K562 (cell line): Measurements from ENCODE around the gene FBXO28. TPM values are rescaled to one million over a fixed set of nuclear protein-coding genes. Genes with fewer than 3 reads are reported as not detected.
A peak's percentile ranks its signal among the peaks of the same experiment; 100 is the strongest.

Experiments
- ATAC-seq: fragments of 200-7000 bp; cut with Tn5 transposase; 3 replicates; pipeline ENCODE4 v1.9.1; 2020; ENCODE audit warnings: moderate library complexity
- BruUV-seq: library from RNA; stranded (reverse); fragments of 400-500 nt; replicated peaks from 2 replicates; lab custom pipeline; 2021; lab: Mats Ljungman, UMichigan
- CTCF ChIA-PET: fragments of 300-600 bp; formaldehyde crosslinking; extraction: SDS; loops from one replicate; lab custom pipeline; 2021; ENCODE audit warnings: low intra/inter-chr PET ratio; lab: Yijun Ruan, JAX
- POLR2A ChIA-PET: fragments of 300-600, 350-650 bp; sonication (Branson Sonifier 250); formaldehyde crosslinking; extraction: SDS; loops from one replicate; lab custom pipeline; 2021; ENCODE audit warnings: antibody characterized with exemption, inconsistent platforms; lab: Yijun Ruan, JAX
- DNase-seq, 4 experiments: peaks; one replicate each; pipeline versions ENCODE4 v3.0.0 to v3.0.0-alpha.2; 2011 to 2018; ENCODE audit warnings: low spot score in 3 of 4, mixed read lengths in 3 of 4; ENCODE audit errors: extremely low read depth in 1 of 4
- FAIRE-seq: peaks from 2 replicates; lab custom pipeline; 2011; peaks lifted over from hg19 to GRCh38; lab: Jason Lieb, UNC
- H2AFZ ChIP-seq: 2 replicates; pipeline ENCODE4 v1.6.0; 2011; ENCODE audit warnings: low read depth, low read length, control low read depth, inconsistent platforms
- H3K27ac ChIP-seq: fragments of 200-600 bp; 3 replicates; pipeline ENCODE4 v1.8.0; 2011; ENCODE audit warnings: low read depth, mild to moderate bottlenecking, control low read depth, inconsistent platforms, low read length, moderate library complexity, mixed read lengths; ENCODE audit errors: extremely low read depth
- H3K27me3 ChIP-seq, 2 experiments: fragments of 300-600 bp in 1 of 2; 2 replicates in 1 of 2; 3 replicates in 1 of 2; pipeline versions ENCODE4 v1.6.0 to v1.8.0; 2011; ENCODE audit warnings: inconsistent platforms in 2 of 2, low read length in 2 of 2, mild to moderate bottlenecking in 1 of 2, mixed read lengths in 1 of 2, moderate library complexity in 1 of 2; ENCODE audit not compliant: control insufficient read depth in 2 of 2, insufficient read depth in 2 of 2
- H3K36me3 ChIP-seq: fragments of 300-600 bp; 3 replicates; pipeline ENCODE4 v1.8.0; 2011; ENCODE audit warnings: mild to moderate bottlenecking, low read length, inconsistent platforms; ENCODE audit not compliant: control insufficient read depth, insufficient read depth
- H3K4me1 ChIP-seq, 2 experiments: fragments of 200-600 bp in 1 of 2; replicated peaks in 1 of 2; 2 replicates in 1 of 2; 3 replicates in 1 of 2; pipeline versions ENCODE4 v1.5.1 to v1.8.0; 2011; ENCODE audit warnings: inconsistent platforms in 2 of 2, low read length in 2 of 2, mild to moderate bottlenecking in 1 of 2, mixed read lengths in 1 of 2, moderate library complexity in 1 of 2; ENCODE audit not compliant: control insufficient read depth in 2 of 2, insufficient read depth in 2 of 2
- H3K4me2 ChIP-seq: 2 replicates; pipeline ENCODE4 v1.6.1; 2011; ENCODE audit warnings: low read length, control low read depth, inconsistent platforms, mixed read lengths; ENCODE audit not compliant: insufficient read depth
- H3K4me3 ChIP-seq: fragments of 200-600 bp; sonication (generic), shearing (Covaris generic); 2 replicates; pipeline ENCODE4 v1.5.1; 2016; ENCODE audit warnings: control low read depth, inconsistent platforms
- H3K79me2 ChIP-seq: fragments of 200-600 bp; 3 replicates; pipeline ENCODE4 v1.8.0; 2011; ENCODE audit warnings: low read length, inconsistent platforms; ENCODE audit not compliant: control insufficient read depth, insufficient read depth
- H3K9ac ChIP-seq, 2 experiments: 2 replicates each; pipeline versions ENCODE4 v1.6.0 to v1.6.1; 2011; ENCODE audit warnings: low read depth in 2 of 2, low read length in 2 of 2, control low read depth in 1 of 2, inconsistent platforms in 1 of 2, mild to moderate bottlenecking in 1 of 2, mixed read lengths in 1 of 2; ENCODE audit not compliant: insufficient read depth in 1 of 2
- H3K9me1 ChIP-seq: one replicate; pipeline ENCODE4 v1.6.0; 2011; ENCODE audit warnings: inconsistent platforms, mild to moderate bottlenecking, low read length, moderate library complexity; ENCODE audit not compliant: control insufficient read depth, insufficient read depth
- H3K9me3 ChIP-seq: replicated peaks from 2 replicates; pipeline ENCODE4 v1.5.1; 2011; ENCODE audit warnings: low read depth, low read length, inconsistent platforms; ENCODE audit not compliant: control insufficient read depth, insufficient read depth
- H4K20me1 ChIP-seq: replicated peaks from 2 replicates; pipeline ENCODE4 v1.6.1; 2011; ENCODE audit warnings: low read length, inconsistent platforms, mixed read lengths; ENCODE audit not compliant: control insufficient read depth, insufficient read depth
- BACH1 ChIP-seq: fragments of 200-800 bp; sonication (Bioruptor generic); IDR thresholded peaks from 2 replicates; pipeline ENCODE4 v1.6.1; 2016; ENCODE audit warnings: missing genetic modification characterization, missing compliant biosample characterization
- HNRNPUL1 ChIP-seq: fragments of 200-400 bp; formaldehyde crosslinking; IDR thresholded peaks from 2 replicates; pipeline ENCODE4 v1.6.1; 2017; ENCODE audit warnings: low read length
- SRSF9 ChIP-seq: fragments of 200-400 bp; formaldehyde crosslinking; IDR thresholded peaks from 2 replicates; pipeline ENCODE4 v1.6.1; 2017; ENCODE audit warnings: low read depth, low read length, borderline replicate concordance
- TAF15 ChIP-seq: fragments of 200-400 bp; formaldehyde crosslinking; IDR thresholded peaks from 2 replicates; pipeline ENCODE4 v1.6.1; 2017; ENCODE audit warnings: mild to moderate bottlenecking, low read depth, low read length, moderate library complexity
- THRAP3 ChIP-seq: fragments of 450-650 bp; IDR thresholded peaks from 2 replicates; pipeline ENCODE4 v1.6.1; 2016; ENCODE audit warnings: mild to moderate bottlenecking, inconsistent platforms, borderline replicate concordance
- ZNF165 ChIP-seq: fragments of 250-450 bp; sonication (Bioruptor Pico); IDR thresholded peaks from 2 replicates; pipeline ENCODE4 v1.4.0; 2020; ENCODE audit warnings: borderline replicate concordance
- ZNF311 ChIP-seq: fragments of 250-450 bp; sonication (Bioruptor Pico); IDR thresholded peaks from 2 replicates; pipeline ENCODE4 v1.4.0; 2020; ENCODE audit warnings: mild to moderate bottlenecking, moderate library complexity
- ZNF316 ChIP-seq: fragments of 450-650 bp; IDR thresholded peaks from 2 replicates; pipeline ENCODE4 v1.6.1; 2016
- ZNF512 ChIP-seq: IDR thresholded peaks from 2 replicates; pipeline ENCODE4 v1.6.1; 2016; ENCODE audit warnings: missing genetic modification characterization, missing compliant biosample characterization
- ZNF75A ChIP-seq: fragments of 450-650 bp; formaldehyde crosslinking; IDR thresholded peaks from 2 replicates; pipeline ENCODE4 v1.4.0; 2020; ENCODE audit warnings: mild to moderate bottlenecking
- WGBS: fragments of 100-300 bp; shearing (Covaris generic); methylation state at CpG from one replicate; pipeline ENCODE4 v1.1.6; 2016; ENCODE audit warnings: low coverage, mixed read lengths; ENCODE audit not compliant: insufficient coverage; ENCODE audit errors: missing lambda C conversion rate; 5-methylcytosine and 5-hydroxymethylcytosine counted together
- in situ Hi-C: fragments of 300-500 bp; cut with MboI; formaldehyde crosslinking; loops from 4 replicates; pipeline ENCODE4 v1.15.0; 2018; ENCODE audit warnings: inconsistent platforms, mixed read lengths
- intact Hi-C: fragments of 100-400 bp; cut with micrococcal nuclease; formaldehyde crosslinking; loops from 2 replicates; pipeline ENCODE4 v1.14.2; 2022
- polyA plus RNA-seq, 8 experiments: library from polyadenylated mRNA; depleted of rRNA in 4 of 8; stranded (reverse) in 5 of 8; unstranded in 3 of 8; fragments of >200 nt; fragmentation: Nextera tagmentation in 2 of 8; fragmentation: Illumina TruSeq in 1 of 8; extraction: Ambion mirVana in 2 of 8; extraction: Trizol in 1 of 8; gene quantifications; 2 replicates each; pipeline versions ENCODE4 v1.2.1 to v1.2.3, GENCODE V29; 2011 to 2014; ENCODE audit warnings: inconsistent platforms in 1 of 8, missing spikeins in 1 of 8
- total RNA-seq, 7 experiments: library from RNA; depleted of rRNA in 6 of 7; stranded (reverse); fragments of >200 nt in 6 of 7; fragmentation: Illumina TruSeq in 2 of 7; extraction: Trizol in 2 of 7; gene quantifications; 2 replicates each; pipeline versions ENCODE4 v1.2.1 to v1.2.3, GENCODE V29; 2011 to 2021; ENCODE audit warnings: low replicate concordance in 1 of 7
- TF ChIP-seq, protein P1 (sequence below), 2 experiments: IDR thresholded peaks in 1 of 2; conservative IDR thresholded peaks in 1 of 2; 2 replicates each; pipeline ENCODE4 v1.6.1; 2016; ENCODE audit warnings: low read depth in 2 of 2, mild to moderate bottlenecking in 1 of 2, missing compliant biosample characterization in 1 of 2, missing genetic modification characterization in 1 of 2, moderate library complexity in 1 of 2

FBXO28 gene
- total and polyA plus RNA-seq, 9 of the 15 experiments (the other 6 are each of a cell fraction or from before 2014, with no cell fraction given) = 4.1 to 34.8 (median 25.3) TPM

GRCh38 chr1:224085421-224086108 lies 28.3 kb upstream of the FBXO28 start:
- Histone ChIP-seq H3K27ac (no peak overlapping the region), H3K9me1 (no peaks in the 10 kb centered on the region), H3K4me1 (peaks cover 0 to 7% of the 10 kb centered on the region in 2 experiments; a peak in 3 of 5 replicates), H3K4me3 (no peak overlapping the region), H3K36me3 (no peaks in the 10 kb centered on the region), H3K9me3 (no peaks in the 10 kb centered on the region), H3K27me3 (no peaks in the 10 kb centered on the region), H4K20me1 (no peaks in the 10 kb centered on the region), H3K79me2 (no peaks in the 10 kb centered on the region), H3K4me2 (no peak overlapping the region), H2AFZ (no peak overlapping the region), H3K9ac (no peak overlapping the region)
- ChIA-PET CTCF (no interaction called here), POLR2A (no interaction called here)
- ATAC-seq (no peak), FAIRE-seq (no peak), DNase-seq (no peak)
- WGBS = 41% methylated on average over 4 of the region's 4 CpGs
- TF ChIP-seq ZNF512 (tag) (0 out of 2 replicates have a peak, but pooled peaks have one; percentile 28), ZNF316 (no peak)
- intact Hi-C loops (no loop called here), in situ Hi-C loops (no loop called here)
- no TSS peak for BruUV-seq

DNA sequence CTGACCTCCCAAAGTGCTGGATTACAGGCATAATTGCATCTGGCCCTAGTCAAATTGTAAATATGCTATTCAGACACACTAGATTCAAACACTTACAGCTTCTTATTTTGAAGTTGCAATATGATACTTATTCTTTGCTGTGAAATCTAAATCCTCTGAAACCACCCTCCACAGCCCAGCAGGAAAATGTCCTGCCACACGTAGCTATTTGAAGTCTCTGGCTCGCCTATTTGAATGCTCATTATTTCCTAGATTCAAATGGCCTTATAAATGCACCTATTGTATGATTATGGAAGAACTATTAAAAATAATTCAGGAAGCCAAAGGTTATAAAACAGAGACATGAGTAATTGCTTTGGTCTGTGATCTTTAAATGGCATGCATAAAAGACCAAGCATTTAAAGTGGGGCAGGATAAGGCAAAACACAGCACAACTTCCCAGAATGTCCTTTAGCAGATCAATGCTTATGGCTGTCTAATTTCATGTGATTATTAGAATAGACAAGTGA lies 26.6 kb upstream of the FBXO28 start:
- Histone ChIP-seq H3K36me3 (no peaks in the 10 kb centered on the region), H4K20me1 (no peaks in the 10 kb centered on the region), H3K4me1 (peaks cover 0 to 1% of the 10 kb centered on the region in 2 experiments; a peak in 2 of 5 replicates), H3K9ac (no peak overlapping the region), H3K79me2 (no peaks in the 10 kb centered on the region), H3K27ac (no peak overlapping the region), H3K4me2 (no peak overlapping the region), H3K9me1 (no peaks in the 10 kb centered on the region), H2AFZ (no peak overlapping the region), H3K27me3 (no peaks in the 10 kb centered on the region), H3K4me3 (no peak overlapping the region), H3K9me3 (no peaks in the 10 kb centered on the region)
- POLR2A ChIA-PET = interaction anchor here (0.7 kb wide), 1 partner anchor 856 kb away, joined by 3 read pairs; no protein-coding TSS in a partner anchor
- WGBS = 10% methylated on average over 2 of the region's 2 CpGs
- ATAC-seq (no peak), DNase-seq (no peak), FAIRE-seq (no peak)
- CTCF ChIA-PET = no interaction called here
- intact Hi-C loops (no loop called here), in situ Hi-C loops (no loop called here)
- no TSS peak for BruUV-seq
- TF ChIP-seq BACH1 = no peak
- TF ChIP-seq, protein P1, sequence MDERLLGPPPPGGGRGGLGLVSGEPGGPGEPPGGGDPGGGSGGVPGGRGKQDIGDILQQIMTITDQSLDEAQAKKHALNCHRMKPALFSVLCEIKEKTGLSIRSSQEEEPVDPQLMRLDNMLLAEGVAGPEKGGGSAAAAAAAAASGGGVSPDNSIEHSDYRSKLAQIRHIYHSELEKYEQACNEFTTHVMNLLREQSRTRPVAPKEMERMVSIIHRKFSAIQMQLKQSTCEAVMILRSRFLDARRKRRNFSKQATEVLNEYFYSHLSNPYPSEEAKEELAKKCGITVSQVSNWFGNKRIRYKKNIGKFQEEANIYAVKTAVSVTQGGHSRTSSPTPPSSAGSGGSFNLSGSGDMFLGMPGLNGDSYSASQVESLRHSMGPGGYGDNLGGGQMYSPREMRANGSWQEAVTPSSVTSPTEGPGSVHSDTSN (CRISPR knock-in tag; IDR thresholded peaks at IDR 0.05; ENCODE audit: low read depth) = no peak
- TF ChIP-seq, protein P1 (tag; conservative IDR thresholded peaks at IDR 0.05; ENCODE audit: low read depth) = no peak
- no peak for TF ChIP-seq THRAP3
- no peak for TF ChIP-seq ZNF75A (CRISPR knock-in tag)
- no peak for TF ChIP-seq ZNF165 (CRISPR knock-in tag)
- no peak for TF ChIP-seq HNRNPUL1
- no peak for TF ChIP-seq SRSF9
- no peak for TF ChIP-seq ZNF311 (CRISPR knock-in tag)
- TF ChIP-seq TAF15 = no peak
